Measurements from ENCODE around the gene APOA5. TPM values are rescaled to one million over a fixed set of nuclear protein-coding genes. Genes with fewer than 3 reads are reported as not detected.
A peak's percentile ranks its signal among the peaks of the same experiment; 100 is the strongest.

The APOA5 gene
- total and polyA plus RNA-seq, 9 of the 15 experiments (the other 6 are each of a cell fraction or from before 2014, with no cell fraction given): not detected

- no peak for TF ChIP-seq ZNF318 (IDR thresholded peaks at IDR 0.05; ENCODE audit: borderline replicate concordance in 1 of 2, low read depth in 1 of 2)
- TF ChIP-seq SMC3 (conservative IDR thresholded peaks at IDR 0.05; ENCODE audit: insufficient read depth, low read depth, low read length): no peak
- TF ChIP-seq LARP7 (IDR thresholded peaks at IDR 0.05): no peak
- TF ChIP-seq ZKSCAN8 (CRISPR knock-in tag; IDR thresholded peaks at IDR 0.05): no peak
- TF ChIP-seq ZBTB1 (CRISPR knock-in tag; IDR thresholded peaks at IDR 0.05; ENCODE audit: borderline replicate concordance, low read depth): no peak
- no peak for TF ChIP-seq FOXJ2 (tag; IDR thresholded peaks at IDR 0.05)
- peak; percentile 23 for TF ChIP-seq CCNT2 (IDR thresholded peaks at IDR 0.05; ENCODE audit: borderline replicate concordance, extremely low read depth, insufficient read length, low read depth, low read length)
- no peak for TF ChIP-seq ZNF184 (CRISPR knock-in tag; IDR thresholded peaks at IDR 0.05)
- TF ChIP-seq KAT7 (CRISPR knock-in tag; IDR thresholded peaks at IDR 0.05; ENCODE audit: borderline replicate concordance): no peak
- peak; percentile 75 for TF ChIP-seq ARID1B (IDR thresholded peaks at IDR 0.05)
- TF ChIP-seq ETV6 (IDR thresholded peaks at IDR 0.05; ENCODE audit: borderline replicate concordance in 1 of 2, low read depth in 2 of 2, low read length in 1 of 2): no peak
- no peak for TF ChIP-seq ETV6 (CRISPR knock-in tag; IDR thresholded peaks at IDR 0.05; ENCODE audit: borderline replicate concordance)
- no peak for TF ChIP-seq ZNF586 (CRISPR knock-in tag; conservative IDR thresholded peaks at IDR 0.05)
- TF ChIP-seq, protein P1, sequence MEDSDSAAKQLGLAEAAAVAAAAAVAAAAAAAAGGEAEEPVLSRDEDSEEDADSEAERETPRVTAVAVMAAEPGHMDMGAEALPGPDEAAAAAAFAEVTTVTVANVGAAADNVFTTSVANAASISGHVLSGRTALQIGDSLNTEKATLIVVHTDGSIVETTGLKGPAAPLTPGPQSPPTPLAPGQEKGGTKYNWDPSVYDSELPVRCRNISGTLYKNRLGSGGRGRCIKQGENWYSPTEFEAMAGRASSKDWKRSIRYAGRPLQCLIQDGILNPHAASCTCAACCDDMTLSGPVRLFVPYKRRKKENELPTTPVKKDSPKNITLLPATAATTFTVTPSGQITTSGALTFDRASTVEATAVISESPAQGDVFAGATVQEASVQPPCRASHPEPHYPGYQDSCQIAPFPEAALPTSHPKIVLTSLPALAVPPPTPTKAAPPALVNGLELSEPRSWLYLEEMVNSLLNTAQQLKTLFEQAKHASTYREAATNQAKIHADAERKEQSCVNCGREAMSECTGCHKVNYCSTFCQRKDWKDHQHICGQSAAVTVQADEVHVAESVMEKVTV (CRISPR knock-in tag; IDR thresholded peaks at IDR 0.05): no peak
- TF ChIP-seq BHLHE40 (IDR thresholded peaks at IDR 0.05; ENCODE audit: low read length): no peak
- TF ChIP-seq SMARCB1 (IDR thresholded peaks at IDR 0.05; ENCODE audit: insufficient read length, low read depth): no peak
- no peak for TF ChIP-seq RBM15 (IDR thresholded peaks at IDR 0.05; ENCODE audit: insufficient read depth, low read length)
- TF ChIP-seq OTX1 (CRISPR knock-in tag; IDR thresholded peaks at IDR 0.05): no peak
- no peak for TF ChIP-seq KAT2B (IDR thresholded peaks at IDR 0.05; ENCODE audit: low read depth, low read length)
- peak; percentile 23 for TF ChIP-seq NFIC (IDR thresholded peaks at IDR 0.05)
- no peak for TF ChIP-seq ZBTB17 (CRISPR knock-in tag; IDR thresholded peaks at IDR 0.05)
Observed at GRCh38 chr11:116777056-116777455, 14.6 kb downstream of the APOA5 start (continued).

Data from K562 (cell line).